ENCODE data around the gene GSTO2.

Gene GSTO2

GRCh38 chr10:104331208-104331838 is 62.3 kb downstream of the GSTO2 start (continued):
- TF ChIP-seq ZNF530 (tag by site-specific recombination; IDR thresholded peaks at IDR 0.05; ENCODE audit: low read depth) = no peak
- peak; percentile 21; the same call in 1 of the 2 replicates for TF ChIP-seq OVOL3 (tag by site-specific recombination; IDR thresholded peaks at IDR 0.05)
- TF ChIP-seq SETDB1 (IDR thresholded peaks at IDR 0.05; ENCODE audit: insufficient read length, low read length) = no peak
- TF ChIP-seq GFI1B (tag by site-specific recombination; IDR thresholded peaks at IDR 0.05) = peak; percentile 44; the same call in 1 of the 2 replicates
- TF ChIP-seq ZFP69B (tag by site-specific recombination; IDR thresholded peaks at IDR 0.05) = 0 out of 2 replicates have a peak, but pooled peaks have one; percentile 37
- no peak for TF ChIP-seq ZNF169 (tag by site-specific recombination; IDR thresholded peaks at IDR 0.05)
- TF ChIP-seq ATF2 (tag by site-specific recombination; IDR thresholded peaks at IDR 0.05; ENCODE audit: low read depth) = peak; percentile 59
- TF ChIP-seq ZNF626 (tag by site-specific recombination; IDR thresholded peaks at IDR 0.05) = no peak
- TF ChIP-seq, protein P1, sequence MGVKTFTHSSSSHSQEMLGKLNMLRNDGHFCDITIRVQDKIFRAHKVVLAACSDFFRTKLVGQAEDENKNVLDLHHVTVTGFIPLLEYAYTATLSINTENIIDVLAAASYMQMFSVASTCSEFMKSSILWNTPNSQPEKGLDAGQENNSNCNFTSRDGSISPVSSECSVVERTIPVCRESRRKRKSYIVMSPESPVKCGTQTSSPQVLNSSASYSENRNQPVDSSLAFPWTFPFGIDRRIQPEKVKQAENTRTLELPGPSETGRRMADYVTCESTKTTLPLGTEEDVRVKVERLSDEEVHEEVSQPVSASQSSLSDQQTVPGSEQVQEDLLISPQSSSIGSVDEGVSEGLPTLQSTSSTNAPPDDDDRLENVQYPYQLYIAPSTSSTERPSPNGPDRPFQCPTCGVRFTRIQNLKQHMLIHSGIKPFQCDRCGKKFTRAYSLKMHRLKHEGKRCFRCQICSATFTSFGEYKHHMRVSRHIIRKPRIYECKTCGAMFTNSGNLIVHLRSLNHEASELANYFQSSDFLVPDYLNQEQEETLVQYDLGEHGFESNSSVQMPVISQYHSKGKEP (tag by site-specific recombination; IDR thresholded peaks at IDR 0.05) = no peak

DNA sequence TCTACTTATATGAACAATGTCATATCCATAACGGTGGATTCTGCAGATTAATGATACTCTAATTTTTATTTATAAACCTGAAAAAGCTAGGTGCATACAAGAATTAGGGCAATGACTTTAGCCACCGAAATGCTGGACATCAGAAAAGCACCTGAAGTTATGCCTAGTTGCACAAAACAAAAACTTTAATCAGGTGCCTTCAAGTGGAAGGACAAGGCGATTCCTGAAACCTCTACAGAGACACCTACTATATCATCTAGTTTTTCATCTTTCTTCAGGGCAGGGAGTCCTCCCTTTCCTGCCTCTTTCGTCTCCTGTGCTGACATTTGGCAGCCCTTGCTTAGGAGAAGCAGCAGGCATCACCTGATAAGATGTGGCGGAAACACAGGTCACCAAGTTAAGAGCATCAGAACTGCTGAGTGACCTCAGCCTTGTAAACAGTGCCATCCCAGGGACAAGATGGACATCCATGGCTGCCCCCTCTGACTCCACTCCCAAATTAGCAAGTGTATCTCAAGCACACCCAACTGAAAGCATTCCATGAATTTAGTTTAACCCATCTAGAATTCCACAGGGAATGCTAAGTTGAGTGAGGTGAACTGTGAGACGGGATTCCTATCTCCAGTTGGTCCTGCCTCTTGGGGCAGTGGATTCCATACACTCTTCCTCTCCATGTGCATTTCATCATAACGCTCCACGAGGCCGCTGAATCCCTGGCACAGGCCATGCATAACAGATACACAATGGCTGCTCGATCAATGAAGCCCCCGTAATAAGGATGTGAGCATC is 63.5 kb downstream of the GSTO2 start:
- ChIA-PET CTCF (interaction anchor here (1.1 to 2.8 kb wide), 2 partner anchors 25 to 27 kb away, joined by 3 to 13 read pairs; no protein-coding TSS in a partner anchor), POLR2A (no interaction called here)
- no peak overlapping the region for H3K4me3 ChIP-seq (ENCODE audit: low read depth, low read length)
- TF ChIP-seq WT1 (tag by site-specific recombination; IDR thresholded peaks at IDR 0.05) (no peak), GLIS2 (tag by site-specific recombination; IDR thresholded peaks at IDR 0.05) (no peak), IKZF3 (tag by site-specific recombination; IDR thresholded peaks at IDR 0.05) (no peak), SP2 (tag by site-specific recombination; IDR thresholded peaks at IDR 0.05) (no peak), PRDM4 (tag by site-specific recombination; IDR thresholded peaks at IDR 0.05) (no peak), ZNF48 (tag by site-specific recombination; IDR thresholded peaks at IDR 0.05) (no peak), ZNF560 (tag by site-specific recombination; IDR thresholded peaks at IDR 0.05; ENCODE audit: borderline replicate concordance) (no peak), ZNF132 (tag by site-specific recombination; IDR thresholded peaks at IDR 0.05; ENCODE audit: borderline replicate concordance) (no peak), ZNF350 (tag by site-specific recombination; IDR thresholded peaks at IDR 0.05) (no peak), FEZF1 (tag by site-specific recombination; IDR thresholded peaks at IDR 0.05) (peak; percentile 62), ZNF221 (tag by site-specific recombination; IDR thresholded peaks at IDR 0.05; ENCODE audit: borderline replicate concordance) (no peak), ZSCAN16 (tag by site-specific recombination; IDR thresholded peaks at IDR 0.05) (no peak), ZNF10 (tag by site-specific recombination; IDR thresholded peaks at IDR 0.05) (peak; percentile 78; the same call in 1 of the 2 replicates), ZNF266 (tag by site-specific recombination; IDR thresholded peaks at IDR 0.05; ENCODE audit: low read depth) (no peak)
- no peaks in the 10 kb centered on the region for H3K9me3 ChIP-seq (ENCODE audit: control insufficient read depth, insufficient read depth, low read depth, low read length)
- H3K4me1 ChIP-seq (ENCODE audit: control insufficient read depth, insufficient read depth, low read length) = peaks cover 47% of the 10 kb centered on the region
- peak overlapping the region; percentile 73 for H3K27ac ChIP-seq (ENCODE audit: extremely low read depth, low read depth, low read length)
- no peaks in the 10 kb centered on the region for H3K36me3 ChIP-seq (ENCODE audit: control insufficient read depth in 2 of 2, insufficient read depth in 1 of 2, low read length in 2 of 2)
